Astrocyte of the cerebellum (primary cell): ENCODE measurements around the gene PALLD.

Experiments used
- DNase-seq: peaks from one replicate; pipeline ENCODE4 v3.0.0-alpha.2; 2011; ENCODE audit warnings: low read depth
- H3K4me3 ChIP-seq: 2 replicates; pipeline ENCODE4 v1.5.1; 2011; ENCODE audit warnings: mild to moderate bottlenecking, low read depth, low read length, moderate library complexity
- in situ Hi-C: cut with HindIII; loops from 2 replicates; pipeline ENCODE4 v1.10.0; 2017; ENCODE audit warnings: low sequenced_read_pairs
- TF ChIP-seq, protein P1 (sequence below): IDR thresholded peaks from 2 replicates; pipeline ENCODE4 v1.5.1; 2012; ENCODE audit warnings: low read length, low read depth, moderate library complexity, mild to moderate bottlenecking; ENCODE audit errors: missing control alignments

Gene PALLD

GRCh38 chr4:168651374-168651773 lies 154.5 kb downstream of the PALLD start:
- TF ChIP-seq, protein P1, sequence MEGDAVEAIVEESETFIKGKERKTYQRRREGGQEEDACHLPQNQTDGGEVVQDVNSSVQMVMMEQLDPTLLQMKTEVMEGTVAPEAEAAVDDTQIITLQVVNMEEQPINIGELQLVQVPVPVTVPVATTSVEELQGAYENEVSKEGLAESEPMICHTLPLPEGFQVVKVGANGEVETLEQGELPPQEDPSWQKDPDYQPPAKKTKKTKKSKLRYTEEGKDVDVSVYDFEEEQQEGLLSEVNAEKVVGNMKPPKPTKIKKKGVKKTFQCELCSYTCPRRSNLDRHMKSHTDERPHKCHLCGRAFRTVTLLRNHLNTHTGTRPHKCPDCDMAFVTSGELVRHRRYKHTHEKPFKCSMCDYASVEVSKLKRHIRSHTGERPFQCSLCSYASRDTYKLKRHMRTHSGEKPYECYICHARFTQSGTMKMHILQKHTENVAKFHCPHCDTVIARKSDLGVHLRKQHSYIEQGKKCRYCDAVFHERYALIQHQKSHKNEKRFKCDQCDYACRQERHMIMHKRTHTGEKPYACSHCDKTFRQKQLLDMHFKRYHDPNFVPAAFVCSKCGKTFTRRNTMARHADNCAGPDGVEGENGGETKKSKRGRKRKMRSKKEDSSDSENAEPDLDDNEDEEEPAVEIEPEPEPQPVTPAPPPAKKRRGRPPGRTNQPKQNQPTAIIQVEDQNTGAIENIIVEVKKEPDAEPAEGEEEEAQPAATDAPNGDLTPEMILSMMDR = no peak
- no peak overlapping the region for H3K4me3 ChIP-seq
- in situ Hi-C loops = no loop called here
- DNase-seq = no peak

GRCh38 chr4:168651864-168652263 lies 155.0 kb downstream of the PALLD start:
- no peak overlapping the region for H3K4me3 ChIP-seq
- DNase-seq = no peak
- TF ChIP-seq, protein P1 = no peak
- in situ Hi-C loops = no loop called here

- no peak overlapping the region for H3K4me3 ChIP-seq
- in situ Hi-C loops = no loop called here
- TF ChIP-seq, protein P1 = no peak
- DNase-seq = no peak
Measured at GRCh38 chr4:168652755-168653154, 155.9 kb downstream of the PALLD start.

DNA sequence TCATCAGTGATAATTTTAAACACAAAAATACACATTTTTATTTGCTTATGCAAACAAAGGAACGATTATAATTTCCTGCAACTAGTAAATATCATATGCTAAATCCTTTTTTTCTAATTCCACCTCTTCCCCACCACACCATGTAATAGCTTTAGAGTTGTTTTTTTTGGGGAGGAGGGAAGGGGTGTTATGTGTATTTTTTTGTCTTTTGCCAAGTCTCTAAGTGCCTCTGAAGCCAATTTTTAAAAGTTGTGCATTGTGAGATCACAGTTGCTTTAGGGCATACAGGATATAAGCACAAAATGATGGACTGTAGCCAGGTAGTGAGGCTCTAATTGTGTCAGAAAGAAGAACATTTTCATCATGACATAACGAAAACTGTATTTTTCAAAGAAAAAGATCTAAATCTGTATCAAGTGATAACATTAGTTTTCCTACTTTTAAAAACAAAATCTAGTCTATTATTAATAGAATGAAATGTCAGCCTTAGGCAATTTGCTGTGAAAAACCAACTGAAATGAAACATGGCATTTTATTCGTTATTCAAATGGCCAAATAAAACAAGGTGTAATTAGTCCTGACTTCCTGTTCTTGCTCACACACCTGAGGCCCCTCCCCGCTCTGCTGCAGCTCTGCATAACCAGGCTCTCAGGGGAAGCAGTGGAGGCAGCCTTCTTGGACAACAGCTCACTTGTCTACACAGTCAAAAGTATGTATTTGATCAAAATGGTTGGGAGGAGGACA lies 157.4 kb downstream of the PALLD start:
- DNase-seq = no peak
- no peak overlapping the region for H3K4me3 ChIP-seq
- in situ Hi-C loops = no loop called here
- TF ChIP-seq, protein P1 = no peak

DNA sequence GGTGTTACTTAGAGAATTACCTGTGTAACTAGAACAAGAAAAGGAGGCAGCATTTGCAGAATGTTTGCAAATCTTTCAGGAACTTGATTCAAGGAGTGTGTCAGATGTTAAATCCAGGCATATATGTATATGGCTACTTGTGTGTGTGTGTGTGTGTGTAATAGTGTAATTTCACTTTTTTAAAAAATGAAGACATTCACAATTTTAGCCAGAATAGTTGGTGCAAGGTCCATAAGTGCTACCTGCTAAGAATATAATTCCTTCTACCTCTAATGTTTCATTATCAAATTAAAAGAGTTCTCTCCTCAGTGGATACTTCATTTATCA lies 158.0 kb downstream of the PALLD start:
- DNase-seq = no peak
- TF ChIP-seq, protein P1 = no peak
- in situ Hi-C loops = no loop called here
- no peak overlapping the region for H3K4me3 ChIP-seq

DNA sequence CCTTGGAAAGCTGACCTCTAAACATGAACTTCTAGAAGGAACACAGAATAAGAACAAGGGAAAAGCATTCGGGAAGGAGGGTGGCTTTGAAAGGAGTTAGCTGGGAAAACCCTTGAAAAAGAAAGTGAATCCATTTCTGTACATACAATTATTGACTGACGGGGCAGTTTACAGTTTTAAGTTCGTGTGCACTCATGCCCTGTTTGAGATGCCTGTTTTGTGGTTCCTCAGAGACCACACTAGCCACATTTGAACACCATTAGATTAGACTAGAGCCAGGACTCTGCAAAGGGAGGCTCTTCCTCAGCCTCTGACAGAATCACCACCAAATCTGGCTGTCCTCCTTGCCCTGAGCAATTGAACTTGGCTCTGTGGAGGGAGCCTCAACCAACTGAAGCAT lies 158.3 kb downstream of the PALLD start:
- no peak overlapping the region for H3K4me3 ChIP-seq
- in situ Hi-C loops = no loop called here
- no peak for DNase-seq
- TF ChIP-seq, protein P1 = no peak
